ELR (cell line): Measurements from ENCODE around the gene RHOG.
"Not testable (repeated sequence)": the region's sequence is repeated elsewhere in the genome, so short reads cannot be mapped to it uniquely, and the experiment has no call there.

Experiments
- DNase-seq: peaks from one replicate; pipeline ENCODE4 v3.0.0-alpha.2; 2015; ENCODE audit warnings: low read depth

Gene RHOG

GRCh38 chr11:3834349-3834663 is 6.5 kb downstream of the RHOG start:
- no peak for DNase-seq

- DNase-seq: no peak
Observed at GRCh38 chr11:3833449-3833848, 7.3 kb downstream of the RHOG start.

- no peak for DNase-seq
Observed at GRCh38 chr11:3832816-3833215, 7.9 kb downstream of the RHOG start.

- DNase-seq: no peak
Observed at GRCh38 chr11:3831378-3832239, 9.2 kb downstream of the RHOG start.

GRCh38 chr11:3830730-3831129 is 10.0 kb downstream of the RHOG start:
- no peak for DNase-seq

GRCh38 chr11:3830088-3830487 is 10.7 kb downstream of the RHOG start:
- no peak for DNase-seq

- no peak for DNase-seq
Observed at GRCh38 chr11:3827434-3828186, 13.1 kb downstream of the RHOG start.

GRCh38 chr11:3826721-3827120 is 14.0 kb downstream of the RHOG start:
- DNase-seq: no peak

GRCh38 chr11:3825473-3826154 is 15.1 kb downstream of the RHOG start:
- no peak for DNase-seq

GRCh38 chr11:3824714-3825472 is 15.9 kb downstream of the RHOG start:
- peak; percentile 60 for DNase-seq

GRCh38 chr11:3823762-3824506 is 16.8 kb downstream of the RHOG start:
- no peak for DNase-seq

GRCh38 chr11:3823303-3823702 is 17.5 kb downstream of the RHOG start:
- DNase-seq: peak; percentile 78

- no peak for DNase-seq
Observed at GRCh38 chr11:3822312-3822711, 18.4 kb downstream of the RHOG start.

- DNase-seq: no peak
Observed at GRCh38 chr11:3820971-3821370, 19.8 kb downstream of the RHOG start.

GRCh38 chr11:3817181-3817800 is 23.5 kb downstream of the RHOG start:
- DNase-seq: no peak

- no peak for DNase-seq
Observed at GRCh38 chr11:3816673-3817072, 24.1 kb downstream of the RHOG start.

GRCh38 chr11:3815845-3816244 is 24.9 kb downstream of the RHOG start:
- DNase-seq: no peak

- DNase-seq: not testable (repeated sequence)
Observed at GRCh38 chr11:3814832-3815231, 25.9 kb downstream of the RHOG start.

- no peak for DNase-seq
Observed at GRCh38 chr11:3810951-3811350, 29.8 kb downstream of the RHOG start.

GRCh38 chr11:3810446-3810845 is 30.3 kb downstream of the RHOG start:
- DNase-seq: no peak

- no peak for DNase-seq
Observed at GRCh38 chr11:3809624-3809928, 31.2 kb downstream of the RHOG start.
